NCI-H774 (cell line): Measurements from ENCODE around the gene FUCA2.

Experiments used
- DNase-seq: peaks from one replicate; lab custom pipeline; 2025; lab: John Stamatoyannopoulos, UW

FUCA2 gene, protein sequence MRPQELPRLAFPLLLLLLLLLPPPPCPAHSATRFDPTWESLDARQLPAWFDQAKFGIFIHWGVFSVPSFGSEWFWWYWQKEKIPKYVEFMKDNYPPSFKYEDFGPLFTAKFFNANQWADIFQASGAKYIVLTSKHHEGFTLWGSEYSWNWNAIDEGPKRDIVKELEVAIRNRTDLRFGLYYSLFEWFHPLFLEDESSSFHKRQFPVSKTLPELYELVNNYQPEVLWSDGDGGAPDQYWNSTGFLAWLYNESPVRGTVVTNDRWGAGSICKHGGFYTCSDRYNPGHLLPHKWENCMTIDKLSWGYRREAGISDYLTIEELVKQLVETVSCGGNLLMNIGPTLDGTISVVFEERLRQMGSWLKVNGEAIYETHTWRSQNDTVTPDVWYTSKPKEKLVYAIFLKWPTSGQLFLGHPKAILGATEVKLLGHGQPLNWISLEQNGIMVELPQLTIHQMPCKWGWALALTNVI

GRCh38 chr6:143510991-143511891 is at the start of gene FUCA2:
Gene FUCA2 (minus strand): TSS chr6:143511720. CDS start chr6:143511634, 86 bp downstream.
- peak; percentile 77 for DNase-seq

- DNase-seq: no peak
Measured at GRCh38 chr6:143561105-143561704, 49.7 kb upstream of the FUCA2 start.

GRCh38 chr6:143559051-143559660 is 47.6 kb upstream of the FUCA2 start:
- no peak for DNase-seq

DNA sequence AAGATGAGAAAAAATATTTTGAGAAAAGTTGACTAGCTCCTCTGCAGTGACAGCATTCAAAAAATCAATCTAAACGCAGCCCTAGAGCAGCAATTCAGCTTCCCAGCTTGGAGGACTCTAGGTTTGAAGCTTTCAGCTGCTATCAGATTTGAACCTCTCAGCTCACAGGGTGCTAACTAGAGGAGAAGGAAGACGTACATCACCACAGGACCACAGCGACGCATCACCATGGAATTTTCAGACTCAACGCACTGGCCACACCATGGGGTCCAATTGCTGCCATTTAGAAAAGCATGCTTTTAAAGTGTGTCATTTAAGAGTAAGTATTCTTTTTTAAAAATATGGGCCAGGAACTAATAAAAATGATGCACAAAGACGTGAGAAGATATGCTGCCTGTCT is 45.0 kb upstream of the FUCA2 start:
- no peak for DNase-seq

DNA sequence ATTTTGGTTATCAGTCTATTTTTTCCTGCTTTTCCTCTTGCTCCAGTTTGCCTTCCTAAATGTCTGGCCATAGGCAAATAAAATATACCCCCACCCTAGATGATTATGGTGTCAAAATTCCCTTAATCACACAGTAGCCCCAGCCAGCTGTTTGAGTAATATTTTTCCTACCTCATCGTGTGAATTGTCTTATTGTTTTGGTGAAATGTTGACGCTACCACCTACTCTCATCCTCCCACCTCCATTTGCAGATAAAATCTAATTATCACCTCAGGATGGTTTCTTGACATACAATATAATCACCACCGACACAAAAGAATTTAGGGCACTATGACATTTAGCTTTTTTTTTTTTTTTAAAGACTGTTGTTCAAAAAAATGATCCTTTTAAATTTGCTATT is 44.1 kb upstream of the FUCA2 start:
- DNase-seq: no peak

- DNase-seq: no peak
Measured at GRCh38 chr6:143555071-143555492, 43.6 kb upstream of the FUCA2 start.

- DNase-seq: no peak
Measured at GRCh38 chr6:143553337-143553736, 41.8 kb upstream of the FUCA2 start.

- no peak for DNase-seq
Measured at GRCh38 chr6:143549949-143550268, 38.4 kb upstream of the FUCA2 start.

- DNase-seq: no peak
Measured at GRCh38 chr6:143549221-143549948, 37.9 kb upstream of the FUCA2 start.

DNA sequence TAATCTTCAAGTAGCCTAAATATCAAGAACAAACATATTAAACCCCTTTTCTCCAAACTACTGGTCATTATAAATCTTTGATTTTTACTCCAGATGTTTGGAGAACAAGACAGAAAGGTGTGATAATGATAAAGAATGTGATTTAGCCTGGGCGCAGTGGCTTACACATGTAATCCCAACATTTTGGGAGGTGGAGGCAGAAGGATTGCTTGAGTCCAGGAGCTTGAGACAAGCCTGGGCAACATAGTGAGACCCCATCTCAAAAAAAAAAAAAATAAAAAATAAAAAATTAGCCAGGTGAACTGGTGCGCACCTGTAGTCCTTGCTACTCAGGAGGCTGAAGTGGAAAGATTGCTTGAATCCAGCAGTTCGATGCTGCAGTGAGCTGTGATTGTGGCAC is 35.1 kb upstream of the FUCA2 start:
- no peak for DNase-seq

DNA sequence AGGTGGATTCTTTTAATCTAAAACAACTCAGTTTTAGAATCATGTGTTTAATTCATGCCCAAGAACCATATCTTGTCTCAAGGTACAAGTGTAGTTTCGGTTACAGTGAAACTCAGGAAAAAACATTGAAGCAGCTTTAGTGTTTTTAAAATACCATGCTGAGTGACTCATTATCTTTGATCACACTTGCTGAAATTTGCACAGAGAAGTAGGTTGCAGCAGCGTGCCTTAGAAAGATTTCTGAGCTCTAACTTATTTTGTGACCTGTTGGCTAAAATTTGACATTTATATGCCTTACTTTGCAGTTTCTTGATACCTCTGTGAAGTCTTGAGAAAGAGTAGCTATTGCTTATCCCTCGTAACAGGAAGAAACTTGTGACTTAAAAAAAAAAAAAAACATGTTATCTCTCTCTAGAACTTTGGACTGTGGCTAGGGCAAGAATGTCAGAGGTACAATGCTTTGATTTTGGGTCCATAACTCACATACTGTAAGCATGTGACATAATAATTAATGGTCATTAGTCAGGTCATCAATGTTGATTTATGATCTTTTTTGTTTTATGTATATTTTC is 34.5 kb upstream of the FUCA2 start:
- no peak for DNase-seq

DNA sequence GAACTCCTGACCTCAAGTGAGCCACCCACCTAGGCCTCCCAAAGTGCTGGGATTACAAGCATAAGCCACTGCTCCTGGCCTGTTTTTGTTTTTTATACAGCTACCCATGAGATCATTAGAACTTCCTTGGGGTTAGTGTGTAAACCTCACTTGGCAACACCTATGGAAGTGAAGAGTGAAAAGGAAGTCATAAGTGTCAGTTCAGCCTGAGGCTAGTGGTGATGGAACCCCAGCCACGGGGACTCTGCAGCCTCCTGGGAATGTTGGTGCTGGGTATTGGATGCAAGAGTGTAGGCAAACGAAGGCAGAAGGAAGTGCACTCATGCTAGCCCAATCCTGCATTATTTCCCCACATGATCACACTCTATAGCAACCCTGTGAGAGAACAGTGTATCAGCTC is 33.6 kb upstream of the FUCA2 start:
- DNase-seq: no peak

- no peak for DNase-seq
Measured at GRCh38 chr6:143544011-143544696, 32.6 kb upstream of the FUCA2 start.

DNA sequence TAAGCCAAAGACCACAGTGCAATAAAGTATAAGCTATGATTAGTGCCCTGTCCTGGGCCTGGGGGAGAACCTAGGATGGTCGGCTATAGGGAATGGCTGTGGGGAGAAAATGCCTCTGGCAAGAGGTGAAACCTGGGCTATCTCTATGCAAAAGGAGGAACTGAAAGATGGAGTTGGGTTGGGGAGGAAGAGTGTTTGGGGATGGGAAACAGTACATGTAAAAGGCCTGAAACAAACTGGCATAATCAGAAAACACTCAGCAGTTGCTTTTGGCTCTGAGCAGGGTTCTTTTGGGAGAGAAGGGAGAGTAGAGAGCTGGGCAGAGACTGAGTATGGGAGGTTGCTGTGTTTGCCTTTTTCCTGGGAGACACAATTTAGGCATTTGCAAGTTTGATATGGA is 31.9 kb upstream of the FUCA2 start:
- no peak for DNase-seq

GRCh38 chr6:143542888-143543287 is 31.4 kb upstream of the FUCA2 start:
- DNase-seq: no peak

- no peak for DNase-seq
Measured at GRCh38 chr6:143540192-143540591, 28.7 kb upstream of the FUCA2 start.

- no peak for DNase-seq
Measured at GRCh38 chr6:143539734-143540133, 28.2 kb upstream of the FUCA2 start.

- no peak for DNase-seq
Measured at GRCh38 chr6:143539106-143539505, 27.6 kb upstream of the FUCA2 start.

GRCh38 chr6:143538374-143538773 is 26.9 kb upstream of the FUCA2 start:
- no peak for DNase-seq

DNA sequence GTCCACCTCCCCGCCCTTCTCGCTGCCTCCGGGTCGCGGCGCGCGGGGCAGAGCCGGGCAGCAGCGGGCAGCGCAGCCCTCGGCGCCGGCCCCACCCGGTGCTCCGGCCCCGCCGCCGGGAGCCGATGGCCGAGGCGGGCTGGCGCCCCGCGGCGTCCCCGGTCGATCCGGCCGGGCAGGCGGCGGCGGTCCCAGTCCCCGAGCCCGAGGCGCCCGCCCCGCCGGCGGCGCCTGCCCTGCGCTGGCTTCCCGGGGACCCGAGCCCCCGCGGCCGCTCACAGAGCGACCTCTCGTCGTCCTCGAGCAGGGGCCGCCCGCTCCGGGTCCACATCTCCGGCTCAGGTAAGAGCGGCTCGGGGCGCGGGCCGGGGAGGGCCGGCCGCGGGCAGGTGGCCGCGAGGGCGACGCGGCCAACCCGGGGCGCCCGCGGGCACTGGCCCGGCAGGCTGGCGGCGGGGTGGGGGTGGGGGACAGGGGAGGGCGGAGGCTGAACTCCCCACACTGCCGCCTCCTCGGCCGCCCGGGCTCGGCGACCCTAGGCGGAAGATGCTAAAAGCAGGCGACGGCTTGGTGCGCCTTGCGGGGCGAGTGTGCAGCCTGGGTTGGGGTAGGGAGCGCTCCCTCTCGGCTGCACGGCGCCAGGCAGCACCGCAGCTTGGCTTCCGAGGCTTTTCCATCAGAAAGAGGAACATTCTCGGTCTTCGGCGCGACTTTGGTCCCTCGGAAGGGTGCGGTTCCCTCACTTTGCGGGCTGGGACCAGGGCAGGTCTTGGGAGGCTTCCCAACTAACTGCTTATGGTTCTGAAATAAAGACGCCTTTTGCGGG is 25.6 kb upstream of the FUCA2 start:
- no peak for DNase-seq
